Mesodermal cell (in vitro differentiated cells): ENCODE data around the gene GRAMD4.

Experiments used
- H3K27ac ChIP-seq: 2 replicates; pipeline ENCODE4 v1.7.0; 2013; ENCODE audit warnings: mild to moderate bottlenecking, low read depth, low read length, moderate library complexity; ENCODE audit not compliant: severe bottlenecking
- H3K36me3 ChIP-seq: 2 replicates; pipeline ENCODE4 v1.7.1; 2013; ENCODE audit warnings: mild to moderate bottlenecking, low read length, moderate library complexity; ENCODE audit not compliant: control insufficient read depth, insufficient read depth
- H3K4me1 ChIP-seq: one replicate; pipeline ENCODE4 v1.7.1; 2013; ENCODE audit warnings: mild to moderate bottlenecking, low read length; ENCODE audit not compliant: insufficient read depth, control insufficient read depth, poor library complexity, severe bottlenecking
- H3K4me3 ChIP-seq: 2 replicates; pipeline ENCODE4 v1.7.0; 2013; ENCODE audit warnings: low read length, control low read depth, mild to moderate bottlenecking; ENCODE audit not compliant: insufficient read depth, poor library complexity, severe bottlenecking; ENCODE audit errors: extremely low read depth
- H3K9me3 ChIP-seq: 2 replicates; pipeline ENCODE4 v1.7.1; 2013; ENCODE audit warnings: mild to moderate bottlenecking, low read length, moderate library complexity; ENCODE audit not compliant: control insufficient read depth
- WGBS, 2 experiments: methylation state at CpG; one replicate each; pipeline ENCODE4 v1.1.5; 2013; ENCODE audit warnings: missing lambda C conversion rate in 2 of 2; ENCODE audit not compliant: insufficient coverage in 2 of 2; 5-methylcytosine and 5-hydroxymethylcytosine counted together

GRAMD4 gene

GRCh38 chr22:46654426-46654825 lies 34.2 kb downstream of the GRAMD4 start:
- peaks cover 20% of the 10 kb centered on the region for H3K4me1 ChIP-seq
- no peaks in the 10 kb centered on the region for H3K9me3 ChIP-seq
- 93 to 94% methylated on average over 10 to 16 of the region's 17 CpGs for WGBS, 2 experiments
- H3K36me3 ChIP-seq = no peaks in the 10 kb centered on the region
- H3K27ac ChIP-seq = no peak overlapping the region
- no peak overlapping the region for H3K4me3 ChIP-seq

GRCh38 chr22:46654927-46655595 lies 34.9 kb downstream of the GRAMD4 start:
- Histone ChIP-seq H3K4me1 (peaks cover 19% of the 10 kb centered on the region), H3K36me3 (no peaks in the 10 kb centered on the region), H3K27ac (no peak overlapping the region), H3K9me3 (no peaks in the 10 kb centered on the region), H3K4me3 (no peak overlapping the region)
- 93 to 98% methylated on average over 12 to 14 of the region's 14 CpGs for WGBS, 2 experiments

- Histone ChIP-seq H3K4me3 (no peak overlapping the region), H3K27ac (no peak overlapping the region), H3K4me1 (peaks cover 13% of the 10 kb centered on the region), H3K36me3 (no peaks in the 10 kb centered on the region), H3K9me3 (no peaks in the 10 kb centered on the region)
- WGBS, 2 experiments = 93 to 95% methylated on average over 23 to 26 of the region's 26 CpGs
Observed at GRCh38 chr22:46655861-46656608, 35.8 kb downstream of the GRAMD4 start.

GRCh38 chr22:46656856-46657654 lies 36.9 kb downstream of the GRAMD4 start:
- WGBS, 2 experiments = 91 to 92% methylated on average over 9 to 13 of the region's 15 CpGs
- H3K36me3 ChIP-seq = no peaks in the 10 kb centered on the region
- H3K4me1 ChIP-seq = peaks cover 11% of the 10 kb centered on the region
- no peak overlapping the region for H3K27ac ChIP-seq
- H3K4me3 ChIP-seq = no peak overlapping the region
- H3K9me3 ChIP-seq = no peaks in the 10 kb centered on the region

GRCh38 chr22:46657655-46657953 lies 37.4 kb downstream of the GRAMD4 start:
- 100% methylated on average over 2 to 5 of the region's 10 CpGs for WGBS, 2 experiments
- Histone ChIP-seq H3K27ac (no peak overlapping the region), H3K36me3 (peaks cover 4% of the 10 kb centered on the region), H3K9me3 (no peaks in the 10 kb centered on the region), H3K4me1 (peaks cover 8% of the 10 kb centered on the region), H3K4me3 (no peak overlapping the region)

- no peaks in the 10 kb centered on the region for H3K9me3 ChIP-seq
- 94 to 95% methylated on average over 20 to 33 of the region's 37 CpGs for WGBS, 2 experiments
- H3K36me3 ChIP-seq = peaks cover 7% of the 10 kb centered on the region
- peaks cover 11% of the 10 kb centered on the region for H3K4me1 ChIP-seq
- H3K27ac ChIP-seq = no peak overlapping the region
- no peak overlapping the region for H3K4me3 ChIP-seq
Observed at GRCh38 chr22:46657996-46658947, 38.1 kb downstream of the GRAMD4 start.

DNA sequence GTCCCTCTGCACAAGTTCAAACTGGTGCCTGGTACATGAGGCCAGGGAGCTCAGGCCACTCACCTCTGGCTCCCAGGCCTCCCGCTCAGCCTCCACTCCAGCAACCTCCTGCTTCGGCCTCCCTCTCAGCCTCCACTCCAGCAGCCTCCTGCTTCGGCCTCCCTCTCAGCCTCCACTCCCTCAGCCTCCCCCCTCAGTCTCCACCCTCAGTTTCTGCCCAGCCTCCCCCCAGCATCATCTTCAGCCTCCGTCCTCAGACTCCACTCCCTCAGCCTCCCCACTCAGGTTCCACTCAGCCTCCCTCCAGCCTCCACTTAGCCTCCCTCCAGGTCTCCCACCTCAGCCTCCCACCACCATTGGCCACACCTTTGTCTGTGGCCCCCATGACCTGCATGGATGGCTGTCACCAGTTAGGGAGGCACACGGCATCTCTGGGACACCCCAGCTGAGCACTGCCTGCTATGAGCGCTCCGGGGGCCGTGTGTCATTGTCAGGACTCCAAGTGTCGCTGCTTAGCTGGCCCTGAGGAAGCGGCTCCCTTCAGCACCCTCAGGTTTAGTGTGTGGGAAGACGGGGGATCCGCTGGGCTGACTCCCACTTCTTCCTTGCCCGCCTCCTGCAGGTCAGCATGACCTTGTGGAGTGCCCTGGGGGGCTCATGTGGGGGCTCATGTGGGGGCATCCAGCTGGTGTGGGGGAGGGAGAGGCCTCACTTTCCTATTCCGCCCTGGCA lies 39.0 kb downstream of the GRAMD4 start:
- WGBS, 2 experiments = 94 to 99% methylated on average over 8 to 9 of the region's 14 CpGs
- H3K4me1 ChIP-seq = peaks cover 8% of the 10 kb centered on the region
- no peak overlapping the region for H3K27ac ChIP-seq
- no peaks in the 10 kb centered on the region for H3K9me3 ChIP-seq
- H3K4me3 ChIP-seq = no peak overlapping the region
- H3K36me3 ChIP-seq = peaks cover 7% of the 10 kb centered on the region

DNA sequence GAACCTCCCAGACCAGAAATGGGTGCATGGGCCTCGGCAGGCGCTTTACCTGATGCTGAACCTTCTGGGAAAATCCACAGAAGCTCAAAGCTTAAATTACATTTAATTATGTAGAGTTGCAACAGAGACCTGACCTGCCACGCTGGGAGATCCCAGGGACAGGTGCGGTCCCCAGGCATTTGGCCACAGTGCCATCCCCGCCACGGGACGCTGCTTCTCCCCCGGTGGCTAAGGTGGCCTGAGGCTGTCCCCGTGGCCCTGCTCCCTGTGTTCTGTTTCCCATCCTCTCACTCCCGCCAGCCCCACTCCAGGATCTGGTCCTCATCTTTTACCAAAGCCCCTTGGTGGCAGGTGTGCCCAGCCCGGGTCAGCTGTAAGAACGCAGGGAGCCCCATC lies 39.6 kb downstream of the GRAMD4 start:
- Histone ChIP-seq H3K4me3 (no peak overlapping the region), H3K36me3 (peaks cover 7% of the 10 kb centered on the region), H3K9me3 (no peaks in the 10 kb centered on the region), H3K4me1 (peaks cover 8% of the 10 kb centered on the region), H3K27ac (no peak overlapping the region)
- WGBS, 2 experiments = 97 to 98% methylated on average over 9 to 10 of the region's 12 CpGs

DNA sequence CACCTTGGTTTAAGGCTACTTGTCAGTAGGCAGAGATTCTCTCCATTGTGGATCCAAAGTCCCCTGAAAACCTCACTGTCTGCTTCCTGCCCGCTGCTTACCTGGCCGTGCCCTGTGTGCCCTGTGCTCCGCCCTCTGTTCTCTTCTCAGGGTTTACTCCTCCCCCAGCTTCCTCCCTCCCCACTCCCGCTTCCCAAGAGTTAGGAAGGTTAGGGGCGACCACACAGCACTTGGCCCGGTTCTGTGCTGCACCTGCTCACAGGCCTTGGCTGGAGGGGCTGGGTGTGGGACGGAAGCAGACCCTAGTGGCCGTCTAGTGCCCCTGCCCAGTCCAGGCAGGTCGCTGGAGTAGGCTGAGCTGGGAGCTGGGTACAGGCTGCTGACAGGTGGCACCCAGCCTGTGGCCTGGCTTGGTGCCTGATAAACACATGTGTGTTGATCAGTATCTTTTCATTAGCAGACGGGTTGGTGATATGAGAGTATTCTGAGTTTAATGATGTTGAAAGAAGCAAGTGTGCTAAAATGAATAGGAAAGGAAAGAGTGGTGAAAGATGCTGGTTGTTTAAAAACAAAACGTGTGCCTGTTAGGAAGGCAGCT lies 40.5 kb downstream of the GRAMD4 start:
- Histone ChIP-seq H3K9me3 (no peaks in the 10 kb centered on the region), H3K27ac (no peak overlapping the region), H3K36me3 (peaks cover 15% of the 10 kb centered on the region), H3K4me3 (no peak overlapping the region), H3K4me1 (peaks cover 8% of the 10 kb centered on the region)
- 72 to 82% methylated on average over 8 to 9 of the region's 11 CpGs for WGBS, 2 experiments
